Measurements from ENCODE around the gene SELENOI.

DNA sequence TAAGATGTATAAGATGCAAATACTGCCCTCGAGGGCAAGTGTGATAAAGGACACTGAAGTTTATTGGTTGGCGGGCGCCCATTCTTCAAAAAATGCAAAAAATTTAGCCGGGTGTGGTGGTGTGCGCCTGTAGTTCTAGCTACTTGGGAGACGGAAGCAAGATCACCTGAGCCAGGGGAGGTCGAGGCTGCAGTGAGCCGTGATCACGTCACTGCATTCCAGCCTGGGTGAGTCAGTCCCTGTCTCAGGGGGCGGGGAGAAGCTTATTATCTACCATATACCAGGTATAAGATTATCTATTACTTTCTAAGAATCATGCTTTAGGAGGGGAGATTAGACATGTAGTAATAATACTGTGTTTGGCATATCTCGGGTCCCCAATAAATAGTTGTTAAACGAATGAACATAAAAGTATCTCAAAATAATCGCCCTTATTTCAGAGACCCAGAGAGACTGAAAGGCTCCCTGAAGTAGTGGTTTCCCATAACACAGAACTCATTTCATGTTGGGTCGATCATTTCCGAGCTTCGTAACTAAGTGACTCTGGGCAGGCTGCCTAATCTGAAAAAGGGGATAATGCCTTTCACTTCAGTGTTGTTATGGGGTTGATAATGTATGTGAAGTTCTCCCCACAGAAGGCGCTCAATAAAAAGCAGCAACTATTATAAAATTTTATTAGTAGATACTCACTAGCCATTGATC, 1.2 kb upstream of the SELENOI start:
- TF ChIP-seq POLR2A (IDR thresholded peaks at IDR 0.05), result no peak
- no peak for TF ChIP-seq CTCF (IDR thresholded peaks at IDR 0.05)
